Keratinocyte (primary cell): ENCODE results near the gene RPS19BP1.
A peak's percentile ranks its signal among the peaks of the same experiment; 100 is the strongest.

Experiments used
- CTCF ChIP-seq, 3 experiments: IDR thresholded peaks in 1 of 3; conservative IDR thresholded peaks in 1 of 3; optimal IDR thresholded peaks in 1 of 3; 2 replicates in 2 of 3; 3 replicates in 1 of 3; pipeline versions ENCODE3 to v1.5.1; 2011; ENCODE audit warnings: low read length in 3 of 3, mild to moderate bottlenecking in 3 of 3, moderate library complexity in 2 of 3, control low read depth in 1 of 3, inconsistent platforms in 1 of 3; ENCODE audit not compliant: insufficient read depth in 2 of 3; ENCODE audit errors: extremely low read depth in 1 of 3
- EZH2 ChIP-seq: IDR thresholded peaks from one replicate; pipeline ENCODE4 v1.6.1; 2012; ENCODE audit warnings: inconsistent platforms, mild to moderate bottlenecking, low read length, moderate library complexity

- TF ChIP-seq CTCF (optimal IDR thresholded peaks at IDR 0.05 in 1 of 3, IDR thresholded peaks at IDR 0.05 in 1 of 3, conservative IDR thresholded peaks at IDR 0.05 in 1 of 3; ENCODE audit: extremely low read depth in 1 of 3, insufficient read depth in 2 of 3, low read length in 3 of 3) (peak in 2 of 3 experiments; percentile 24 to 43), EZH2 (no peak)
These were observed 1.7 kb downstream of the RPS19BP1 start for GRCh38 chr22:39530692-39531331.
